Glomerular visceral epithelial cell (primary cell): ENCODE results near the gene MCEE.
"Not testable (repeated sequence)": the region's sequence is repeated elsewhere in the genome, so short reads cannot be mapped to it uniquely, and the experiment has no call there.

ENCODE experiments used
- DNase-seq: peaks from one replicate; pipeline ENCODE4 v3.0.0-alpha.2; 2016; ENCODE audit errors: extremely low spot score

The MCEE gene

DNA sequence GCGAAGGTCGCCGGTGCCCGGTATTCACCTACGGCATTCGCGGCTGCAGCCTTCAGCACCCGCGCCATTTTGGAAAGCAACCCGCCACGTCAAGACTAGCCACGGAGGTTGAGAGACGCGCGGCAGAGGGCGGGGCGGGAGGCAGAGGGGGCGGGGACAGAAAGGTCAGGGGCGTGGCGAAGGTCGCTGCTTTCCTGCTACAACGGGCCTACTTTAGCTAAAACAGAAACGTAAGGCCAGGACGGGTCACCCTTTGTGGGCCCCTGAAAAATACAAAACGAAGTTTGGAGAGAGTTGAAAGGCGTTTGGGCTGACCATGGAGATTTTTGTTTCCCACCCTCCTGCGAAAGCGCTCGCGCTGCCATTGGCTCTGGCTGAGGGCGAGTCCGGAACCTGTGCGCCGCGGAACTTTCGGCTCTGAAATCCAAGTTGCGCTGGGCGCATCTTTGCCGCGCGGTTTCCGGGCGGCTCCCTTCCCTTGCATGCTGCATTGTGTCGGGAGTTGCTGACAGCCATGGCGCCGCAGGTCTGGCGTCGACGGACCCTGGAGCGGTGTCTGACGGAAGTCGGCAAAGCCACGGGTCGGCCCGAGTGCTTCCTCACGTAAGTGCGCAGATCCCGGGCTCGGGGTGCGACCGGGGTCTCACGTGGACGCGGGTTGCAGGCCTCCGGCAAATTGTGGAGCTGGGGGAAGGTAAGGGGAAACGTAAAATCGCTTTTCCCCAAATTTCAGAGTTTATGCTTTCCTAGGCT is at the start of gene MCEE, which contains the start of gene MPHOSPH10:
Gene MCEE (minus strand): TSS at position 78 of the 753 bp plus-strand sequence. CDS start 10 bp downstream, at position 68.
Gene MPHOSPH10 (plus strand): TSS at position 483 of the 753 bp plus-strand sequence. CDS start 32 bp downstream, at position 515.
- peak; percentile 83 for DNase-seq

DNA sequence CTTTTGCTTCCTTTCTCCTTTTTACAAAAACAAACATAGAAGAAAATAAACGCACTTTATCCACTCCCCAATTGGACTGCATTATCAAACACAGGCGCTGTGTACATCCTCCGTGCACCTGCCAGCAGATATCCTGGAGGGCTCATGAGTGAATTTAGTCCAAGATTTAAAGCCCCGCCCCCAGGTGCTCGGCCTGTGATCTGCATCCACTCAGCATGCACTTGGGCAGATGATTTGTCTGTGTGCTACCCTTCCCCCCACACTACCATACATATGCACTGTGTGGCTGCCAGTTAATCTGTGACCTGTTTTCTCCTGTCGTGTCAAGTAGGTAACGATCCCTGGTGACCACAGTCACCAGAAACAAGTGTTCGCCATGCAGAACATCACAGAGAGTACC is 48.8 kb upstream of the MCEE start:
- DNase-seq = not testable (repeated sequence)

DNA sequence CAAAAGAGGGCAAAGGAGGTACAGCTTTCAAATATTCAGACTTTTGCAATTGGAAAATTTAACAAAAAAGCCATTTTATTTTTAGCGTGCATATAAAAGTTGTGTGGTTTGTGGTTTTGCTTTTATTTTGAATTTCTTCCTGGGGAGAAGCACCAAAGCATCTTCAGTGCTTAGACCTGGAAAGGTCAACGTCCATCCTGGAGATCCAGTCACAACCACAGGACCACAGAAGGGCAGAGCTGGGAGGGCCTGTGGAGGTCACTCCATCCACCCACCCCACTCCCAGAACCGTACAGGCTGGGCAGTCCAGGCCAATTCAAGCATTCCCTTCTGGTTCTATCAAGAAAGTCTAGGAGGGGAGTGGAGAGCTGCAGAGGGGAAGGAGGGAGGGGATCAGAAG is 44.2 kb upstream of the MCEE start:
- DNase-seq = no peak

DNA sequence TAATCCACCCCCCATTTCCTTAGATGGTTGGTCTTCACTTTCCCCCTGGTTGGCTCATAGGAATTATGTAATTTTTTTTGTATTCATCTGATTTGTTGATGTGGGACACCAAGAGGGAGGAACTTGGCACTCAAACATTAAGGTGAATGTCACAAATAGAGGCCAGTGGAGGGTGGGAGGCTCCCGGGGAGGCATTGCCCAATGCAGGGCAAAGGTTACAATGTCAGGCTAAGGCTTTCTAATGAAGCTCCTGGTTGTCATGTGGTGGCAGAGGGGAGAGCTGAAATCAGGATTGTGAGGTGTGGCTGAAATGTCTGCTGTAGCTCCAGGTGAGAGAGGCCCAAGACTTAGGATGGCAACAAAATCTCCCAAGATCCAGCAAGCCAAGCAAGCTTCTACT is 43.1 kb upstream of the MCEE start:
- no peak for DNase-seq

DNA sequence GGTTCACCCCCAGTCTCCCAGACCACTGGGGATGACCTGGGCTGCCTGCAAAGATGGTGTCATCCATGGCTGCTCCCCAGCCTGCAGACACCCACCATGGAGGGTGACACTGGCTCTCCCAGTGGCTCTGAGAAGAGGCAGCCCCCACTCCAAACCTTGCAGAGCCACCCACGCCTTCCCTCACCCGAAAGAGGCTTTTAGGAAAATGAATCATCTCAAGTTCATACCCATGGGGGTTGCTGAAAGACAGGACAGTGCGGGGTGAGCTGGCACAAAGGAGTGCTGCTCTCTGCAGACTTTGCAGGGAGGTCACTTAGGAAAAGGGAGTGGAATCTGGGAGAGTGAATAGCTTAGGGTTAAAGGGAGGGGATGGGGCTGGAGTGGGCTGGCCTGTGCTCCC is 36.8 kb upstream of the MCEE start:
- no peak for DNase-seq

DNA sequence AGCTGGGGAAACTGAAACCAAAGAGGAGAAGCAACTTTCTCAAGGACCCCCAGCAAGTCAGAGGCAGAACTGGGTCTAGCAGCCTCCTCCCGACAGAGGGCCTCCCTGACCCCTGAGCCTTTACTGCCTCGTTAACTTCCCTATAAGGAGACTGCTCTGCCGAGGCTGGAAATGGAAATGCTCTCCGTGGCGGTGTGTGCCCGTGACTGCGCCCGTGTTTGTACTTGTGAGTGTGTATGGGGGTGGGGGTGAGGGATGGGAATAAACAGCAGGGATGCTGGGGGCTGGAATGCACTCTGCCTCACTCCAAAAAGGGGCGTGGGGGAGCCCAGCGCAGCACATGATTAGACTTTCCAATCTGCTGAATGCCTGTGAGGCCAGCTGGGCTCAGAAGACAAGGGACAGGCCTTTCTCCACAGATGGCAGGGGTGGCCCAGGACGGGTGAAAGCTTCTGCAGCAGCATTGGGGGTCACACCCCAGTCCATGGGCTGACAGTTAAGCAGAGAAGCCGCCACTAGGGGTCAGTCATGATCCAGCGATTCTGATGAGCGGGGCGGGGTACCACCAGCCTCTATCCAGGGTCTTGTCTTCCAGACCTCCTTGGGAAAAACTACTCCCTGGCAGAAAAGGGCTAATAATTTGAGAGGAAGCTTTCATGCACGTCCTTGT is 27.2 kb upstream of the MCEE start:
- peak; percentile 30 for DNase-seq

DNA sequence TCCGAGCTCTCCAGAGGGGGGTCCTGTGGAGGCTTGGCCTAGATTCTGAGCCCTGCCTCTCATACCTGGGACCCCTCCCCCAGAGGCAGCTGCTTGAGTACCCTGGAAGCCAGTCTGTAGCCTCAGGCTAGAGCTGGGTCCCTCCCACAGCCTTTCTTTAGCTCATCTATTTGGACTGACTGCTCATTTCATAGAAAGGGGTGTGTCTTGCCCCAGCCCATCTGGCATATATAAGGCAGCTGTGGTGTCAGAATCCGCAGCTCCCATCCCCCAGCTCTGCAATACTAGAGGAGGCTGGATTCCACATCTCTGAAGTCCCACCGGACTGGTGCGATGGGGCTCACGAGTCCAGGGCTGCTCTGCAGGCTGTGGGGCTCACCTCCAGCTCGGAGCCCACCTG is 26.5 kb upstream of the MCEE start:
- DNase-seq = no peak

DNA sequence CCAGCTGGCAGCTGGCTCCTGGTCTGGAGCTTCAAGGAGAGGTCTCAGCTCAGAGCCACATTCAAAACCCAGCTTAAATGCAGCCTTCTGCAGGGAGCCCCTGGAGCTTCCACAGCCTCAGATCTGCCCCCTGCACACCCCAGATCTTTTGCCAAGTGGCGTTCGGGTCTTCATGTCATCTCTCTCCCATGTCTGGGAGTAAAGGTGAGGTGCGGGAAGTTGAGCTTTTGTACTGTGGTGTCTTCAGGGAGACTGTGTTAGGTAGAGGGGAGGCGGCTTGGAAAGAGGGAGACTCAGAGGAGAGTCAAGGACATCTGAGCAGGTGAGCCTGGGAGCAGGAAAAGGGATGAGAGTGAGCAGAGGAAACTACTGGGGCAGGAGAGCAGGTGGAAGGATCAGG is 25.8 kb upstream of the MCEE start:
- no peak for DNase-seq

DNA sequence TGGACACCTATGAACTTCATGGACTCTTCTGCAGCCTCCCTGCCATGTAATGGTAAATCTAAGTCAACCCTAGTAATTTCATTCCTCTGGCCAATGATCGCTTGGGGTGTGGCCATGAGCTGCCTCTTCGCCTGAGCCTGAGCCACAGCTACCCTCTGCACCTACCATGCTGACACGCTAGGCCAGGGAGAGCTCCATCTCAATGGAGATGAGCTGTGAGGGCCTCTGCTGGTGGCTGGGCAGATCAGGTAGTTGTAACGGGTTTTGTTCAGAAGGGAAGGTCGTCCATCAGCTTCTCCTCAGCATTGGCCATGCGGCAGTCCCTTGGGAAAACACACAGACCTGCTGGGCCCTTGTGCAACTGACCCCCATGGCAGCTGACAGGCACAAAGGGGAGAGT is 24.8 kb upstream of the MCEE start:
- DNase-seq = no peak

DNA sequence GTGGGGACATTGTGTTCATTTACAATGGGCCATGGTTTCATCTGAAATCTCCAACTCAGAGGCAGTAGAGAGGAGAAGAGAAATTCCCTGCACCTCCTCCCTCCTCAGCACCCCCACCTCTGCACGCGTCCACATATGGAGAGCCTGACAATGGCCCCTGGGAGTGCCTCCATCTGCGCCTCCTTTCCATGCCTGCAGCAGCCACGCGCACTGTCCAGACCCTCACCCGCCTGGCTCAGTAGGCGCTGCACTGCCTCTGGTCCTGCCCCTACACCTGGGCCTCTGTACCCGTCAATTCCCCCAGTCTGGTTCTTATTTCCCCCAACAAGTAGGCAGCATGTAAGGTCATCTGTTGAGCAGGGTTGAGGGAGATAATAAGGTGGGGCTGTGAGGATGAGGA is 24.2 kb upstream of the MCEE start:
- DNase-seq = no peak

DNA sequence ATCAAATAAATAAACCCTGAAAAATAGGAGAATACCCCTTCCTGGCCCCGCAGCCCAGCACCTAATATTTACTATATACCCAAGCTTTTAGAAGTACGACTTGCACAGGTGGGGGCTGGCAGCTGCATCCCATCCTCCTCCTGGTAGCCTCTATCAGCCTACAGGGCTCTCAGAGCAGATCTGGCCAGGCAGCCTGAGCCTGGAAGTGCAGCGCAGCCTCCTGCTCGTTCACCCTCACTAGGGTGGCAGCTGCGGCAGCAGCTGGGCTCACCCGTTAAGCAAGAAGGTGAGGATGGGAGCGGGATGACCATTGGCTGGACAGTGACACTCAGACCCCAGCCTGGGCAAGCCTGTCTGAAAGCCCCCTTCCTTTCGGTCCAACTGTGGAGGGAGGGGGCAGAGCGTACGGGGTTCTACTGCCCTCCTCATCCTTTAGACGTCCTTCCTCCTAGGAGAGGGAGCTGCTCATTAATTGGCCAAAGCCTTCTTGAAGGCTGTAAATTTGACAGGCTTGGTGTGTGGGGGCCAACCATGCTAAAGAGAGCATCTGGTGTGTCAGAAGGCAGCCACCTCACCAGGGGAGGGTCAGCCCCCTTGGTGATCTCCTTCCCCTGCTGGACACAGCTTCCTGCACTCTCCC is 23.7 kb upstream of the MCEE start:
- no peak for DNase-seq

DNA sequence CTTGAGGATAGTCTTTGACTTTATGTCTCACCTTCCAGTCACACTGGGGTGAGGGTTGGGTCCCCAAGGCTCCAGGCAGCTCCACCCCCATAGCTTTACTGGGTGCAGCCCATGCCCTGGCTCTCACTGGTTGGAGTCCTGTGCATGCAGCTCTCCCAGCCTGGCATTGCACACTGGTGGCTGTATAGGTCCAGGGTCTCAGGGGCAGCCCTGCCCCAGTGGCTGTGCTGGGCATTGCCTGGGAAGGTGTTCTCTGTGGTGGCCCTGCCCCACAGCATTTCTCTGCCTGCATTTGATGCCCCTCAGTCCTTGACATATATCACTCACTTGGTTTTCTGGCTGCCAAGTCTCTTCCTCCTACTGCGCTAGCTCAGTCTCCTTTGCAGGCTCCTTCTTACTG is 21.6 kb upstream of the MCEE start:
- DNase-seq = no peak

DNA sequence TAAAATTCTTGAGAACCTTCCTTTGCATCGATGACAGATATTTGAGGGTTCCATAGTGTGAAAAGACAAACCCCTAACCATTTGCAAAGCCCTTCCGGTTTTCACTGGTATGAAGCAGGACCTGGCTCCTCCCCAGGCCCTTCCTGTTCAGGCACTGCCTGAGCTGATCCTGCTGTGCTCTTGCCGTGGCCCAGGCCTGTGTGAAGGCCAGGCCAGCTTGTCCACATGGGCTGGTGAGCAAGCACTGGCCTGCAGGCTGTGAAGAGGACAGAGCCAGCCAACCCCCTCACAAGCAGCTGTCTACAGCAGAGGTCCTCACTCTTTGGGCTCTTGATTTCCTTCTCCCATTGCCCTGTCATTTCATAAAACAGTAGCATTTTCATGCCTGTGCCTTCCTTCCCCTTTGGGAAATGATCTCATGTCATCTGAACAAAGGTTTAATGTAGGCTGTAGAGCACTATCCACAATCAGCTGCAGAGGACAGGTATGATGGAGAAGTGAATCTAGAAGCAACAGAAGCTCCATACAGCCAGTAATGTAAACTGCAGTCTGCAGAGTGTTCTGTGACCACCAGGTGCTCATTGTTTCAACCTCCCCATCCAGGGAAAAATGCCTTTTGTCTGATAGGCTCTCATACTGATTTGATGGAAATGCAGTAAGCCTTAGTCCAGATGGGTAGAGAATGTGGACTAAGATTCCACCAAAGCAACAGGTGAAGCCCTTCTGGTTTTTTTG is 20.2 kb upstream of the MCEE start:
- DNase-seq = no peak

DNA sequence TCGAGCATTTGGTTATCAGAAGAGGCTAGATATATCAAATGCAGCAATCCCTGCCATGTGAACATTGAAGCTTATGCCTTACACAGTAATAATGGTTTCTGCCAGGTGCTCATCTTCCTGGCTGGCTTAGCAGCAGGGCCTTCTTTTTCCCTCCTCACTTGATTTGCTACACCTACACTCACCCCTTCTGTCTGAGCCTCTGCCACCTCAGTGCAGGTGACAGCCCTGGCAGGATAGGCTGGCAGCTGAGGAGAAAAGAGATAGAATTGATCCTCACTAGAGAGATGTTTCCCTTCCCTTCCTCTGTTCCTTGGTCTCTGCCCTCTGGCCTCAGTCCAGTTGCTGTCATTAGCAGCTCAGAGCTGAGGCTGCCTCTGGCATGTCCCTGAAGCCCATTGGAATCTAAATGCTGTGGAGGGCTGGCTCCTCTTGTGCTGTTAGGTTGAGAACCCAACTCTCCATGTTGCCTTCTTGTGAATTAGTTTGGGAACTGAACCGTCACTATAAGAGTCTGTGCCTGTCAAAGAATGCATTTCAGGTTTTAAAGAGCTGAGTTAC is 18.6 kb upstream of the MCEE start:
- DNase-seq = no peak

DNA sequence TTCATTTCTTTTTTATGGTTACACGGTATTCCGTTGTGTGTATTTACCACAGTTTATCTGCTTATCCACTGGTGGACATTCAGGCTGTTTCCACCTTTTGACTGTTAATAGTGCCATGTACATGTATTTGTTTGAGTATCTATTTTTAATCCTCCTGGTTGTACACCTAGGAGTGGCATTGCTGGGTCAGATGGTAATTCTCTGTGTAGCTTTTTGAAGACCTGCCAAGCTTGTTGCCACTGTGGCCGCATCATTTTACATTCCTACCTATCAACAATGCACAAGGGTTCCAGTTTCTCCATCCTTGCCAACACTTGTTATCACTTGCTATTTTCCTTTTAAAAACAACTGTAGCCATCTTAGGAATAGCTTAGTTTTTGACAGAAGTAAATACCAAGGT is 13.8 kb upstream of the MCEE start:
- no peak for DNase-seq

DNA sequence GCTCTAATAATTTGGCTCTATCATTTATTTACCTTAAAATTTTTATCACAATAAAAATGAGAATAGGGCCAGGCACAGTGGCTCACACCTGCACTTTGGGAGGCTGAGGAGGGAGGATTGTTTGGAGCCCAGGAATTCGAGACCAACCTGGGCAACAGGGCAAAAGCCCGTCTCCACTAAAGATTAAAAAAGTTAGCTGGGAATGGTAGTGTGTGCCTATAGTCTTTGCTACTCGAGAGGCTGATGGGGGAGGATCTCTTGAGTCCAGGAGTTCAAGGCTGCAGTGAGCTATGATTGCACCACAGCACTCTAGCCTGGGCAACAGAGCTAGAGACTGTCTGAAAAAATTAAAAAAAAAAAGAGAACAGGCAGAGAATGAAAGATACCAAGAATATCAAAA is 6.1 kb upstream of the MCEE start:
- DNase-seq = no peak

DNA sequence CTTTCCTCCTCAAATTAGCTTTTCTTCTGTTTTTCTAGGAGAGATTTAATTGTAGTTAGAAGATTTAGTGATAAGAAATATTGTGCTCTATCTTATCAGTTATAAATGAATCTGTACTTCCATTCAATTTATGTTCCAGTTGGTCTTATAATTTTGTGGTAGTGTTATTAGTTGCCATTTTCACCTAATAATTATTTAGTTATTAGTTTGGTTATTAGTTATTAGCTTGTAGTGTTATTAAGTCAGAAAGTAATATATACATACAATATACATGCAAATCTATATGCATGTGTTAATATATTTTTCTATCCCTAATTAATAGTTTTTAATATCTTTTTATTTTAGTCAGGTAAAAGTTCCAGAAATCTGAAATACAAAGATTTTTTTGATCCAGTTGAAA is 3.6 kb upstream of the MCEE start:
- DNase-seq = no peak

DNA sequence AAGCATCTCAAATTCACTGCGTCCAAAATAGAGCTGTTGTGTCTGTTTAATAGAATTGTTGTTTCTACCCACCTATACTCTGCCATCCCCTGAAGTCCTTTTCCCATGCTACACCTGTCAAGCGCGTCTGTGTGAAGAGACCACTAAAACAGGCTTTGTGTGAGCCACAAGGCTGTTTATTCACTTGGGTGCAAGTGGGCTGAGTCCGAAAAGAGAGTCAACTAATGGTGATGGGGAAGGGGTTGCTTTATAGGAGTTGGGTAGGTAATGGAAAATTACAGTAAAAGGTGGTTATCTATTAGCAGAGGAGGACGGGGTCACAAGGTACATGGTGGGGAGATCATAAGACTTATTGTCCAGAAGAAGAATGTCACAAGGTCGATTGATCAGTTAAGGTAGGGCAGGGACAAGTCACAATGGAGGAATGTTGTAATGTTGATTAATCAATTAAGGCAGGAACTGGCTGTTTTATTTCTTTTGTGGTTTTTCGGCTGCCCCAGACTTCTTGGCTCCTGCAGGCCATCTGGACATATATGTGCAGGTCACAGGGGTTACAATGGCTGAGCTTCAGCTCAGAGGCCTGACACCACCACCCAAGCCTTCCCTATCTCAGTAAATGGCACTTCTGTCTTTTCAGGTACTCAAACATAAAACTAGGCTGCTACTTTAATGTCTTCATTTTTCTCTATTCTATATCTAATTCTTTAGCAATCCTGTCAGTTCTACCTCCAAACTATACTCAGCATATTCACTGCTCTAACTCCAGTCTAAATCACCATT is 1.5 kb upstream of the MCEE start:
- not testable (repeated sequence) for DNase-seq

DNA sequence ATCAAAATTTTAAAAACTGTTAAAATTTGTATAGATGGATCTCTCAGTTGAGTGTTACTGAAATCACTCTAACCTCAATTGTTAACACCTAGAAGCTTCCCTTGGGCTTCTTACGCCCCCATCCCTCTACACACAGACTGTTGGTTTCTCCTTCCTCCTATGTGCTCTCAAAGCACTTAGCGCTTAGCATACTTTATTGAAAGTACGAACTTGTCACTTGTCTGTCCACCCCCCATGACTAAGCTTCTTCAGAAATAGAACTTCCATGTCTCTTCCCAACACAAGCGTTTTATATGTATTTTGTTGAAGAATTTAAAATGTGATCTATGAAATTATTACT is 846 bp upstream of the MCEE start:
- DNase-seq = peak; percentile 14

DNA sequence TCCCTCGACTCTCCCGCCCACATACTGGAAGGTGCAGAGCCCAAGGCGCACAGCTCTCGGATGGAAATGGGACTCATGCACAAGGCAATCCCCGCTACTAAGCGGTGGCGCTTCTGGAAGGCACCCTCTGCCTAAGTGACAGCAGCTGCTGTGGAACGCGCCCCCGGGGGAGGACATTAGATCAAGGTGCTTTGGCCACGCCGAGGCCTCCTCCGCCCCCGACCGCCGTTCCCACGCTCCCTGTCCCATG is 202 bp downstream of the MCEE start:
- no peak for DNase-seq

DNA sequence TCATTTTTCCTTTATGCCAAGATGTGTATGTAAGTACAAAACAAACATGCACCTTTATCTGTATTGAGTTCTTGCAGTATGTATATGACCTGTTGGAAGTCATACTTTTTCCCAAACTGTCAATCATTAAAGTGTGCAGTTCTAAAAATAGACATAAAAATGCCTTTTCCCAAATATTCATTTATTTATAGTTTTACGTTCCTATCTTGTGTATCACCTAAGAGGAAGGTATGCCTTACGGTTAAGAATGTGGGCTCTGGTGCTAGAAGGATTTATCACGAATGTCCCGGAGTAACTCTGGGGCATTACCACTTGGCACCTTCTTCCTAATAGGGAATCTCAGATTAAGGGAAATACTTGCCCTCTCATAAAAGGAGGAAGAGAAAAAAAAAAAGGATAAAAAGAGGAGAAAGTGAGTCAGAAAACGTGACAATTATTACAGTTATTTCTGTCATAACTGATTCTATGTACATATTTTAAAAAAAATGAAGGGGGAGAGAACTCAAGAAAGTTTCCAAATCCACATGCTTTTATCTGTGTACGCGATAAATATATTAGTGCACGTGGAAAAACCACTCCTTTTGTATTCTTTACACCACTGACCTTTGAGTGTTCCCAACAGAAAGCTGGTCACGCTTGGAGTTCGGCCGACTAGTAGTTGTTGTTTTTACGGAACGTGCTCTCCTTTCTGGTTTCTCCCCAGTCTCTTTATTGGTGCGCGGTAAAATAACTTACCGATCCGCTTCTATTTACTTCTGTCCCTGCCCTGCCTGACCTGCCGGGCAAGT is 721 bp downstream of the MCEE start:
- DNase-seq = peak; percentile 2
